ENCODE measurements around the gene BCAS3.

BCAS3 gene

DNA sequence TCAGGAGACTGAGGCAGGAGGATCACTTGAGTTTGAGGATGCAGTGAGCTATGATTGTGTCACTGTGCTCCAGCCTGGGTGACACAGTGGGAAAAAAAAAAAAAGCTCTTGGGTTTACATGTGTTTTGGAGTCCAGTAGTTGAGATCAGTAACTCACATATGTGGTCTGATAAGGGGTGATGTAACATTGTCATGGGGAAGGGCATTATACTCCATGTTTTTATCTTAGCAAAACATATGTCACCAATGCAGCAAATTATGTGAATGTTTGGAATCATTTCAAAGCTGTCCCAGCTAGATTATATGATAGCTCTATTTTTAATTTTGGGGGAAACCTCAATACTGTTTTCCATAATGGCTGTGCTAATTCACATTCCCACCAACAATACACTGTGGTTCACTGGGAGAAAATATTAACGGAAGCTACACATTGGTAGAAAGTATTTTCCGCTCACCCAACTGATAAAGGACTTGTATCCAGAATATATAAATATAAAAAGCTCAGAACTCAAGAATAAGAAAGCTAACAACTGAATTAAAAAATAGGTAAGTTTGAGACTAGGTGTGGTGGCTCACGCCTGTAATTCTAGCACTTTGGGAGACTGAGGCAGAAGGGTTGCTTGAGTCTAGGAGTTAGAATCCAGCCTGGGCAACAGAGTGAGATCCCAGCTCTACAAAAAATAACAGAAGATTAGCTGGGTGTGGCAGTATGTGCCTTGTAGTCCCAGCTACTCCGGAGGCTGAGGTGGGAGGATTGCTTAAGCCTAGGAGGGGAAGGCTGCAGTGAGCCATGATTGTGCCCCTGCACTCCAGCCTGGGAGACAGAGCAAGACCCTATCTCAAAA, 497.9 kb downstream of the BCAS3 start:
- H3K4me3 ChIP-seq (ENCODE audit: low read depth, low read length), result no peak overlapping the region
- DNase-seq (ENCODE audit: low read depth), result no peak
- TF ChIP-seq, protein P1, sequence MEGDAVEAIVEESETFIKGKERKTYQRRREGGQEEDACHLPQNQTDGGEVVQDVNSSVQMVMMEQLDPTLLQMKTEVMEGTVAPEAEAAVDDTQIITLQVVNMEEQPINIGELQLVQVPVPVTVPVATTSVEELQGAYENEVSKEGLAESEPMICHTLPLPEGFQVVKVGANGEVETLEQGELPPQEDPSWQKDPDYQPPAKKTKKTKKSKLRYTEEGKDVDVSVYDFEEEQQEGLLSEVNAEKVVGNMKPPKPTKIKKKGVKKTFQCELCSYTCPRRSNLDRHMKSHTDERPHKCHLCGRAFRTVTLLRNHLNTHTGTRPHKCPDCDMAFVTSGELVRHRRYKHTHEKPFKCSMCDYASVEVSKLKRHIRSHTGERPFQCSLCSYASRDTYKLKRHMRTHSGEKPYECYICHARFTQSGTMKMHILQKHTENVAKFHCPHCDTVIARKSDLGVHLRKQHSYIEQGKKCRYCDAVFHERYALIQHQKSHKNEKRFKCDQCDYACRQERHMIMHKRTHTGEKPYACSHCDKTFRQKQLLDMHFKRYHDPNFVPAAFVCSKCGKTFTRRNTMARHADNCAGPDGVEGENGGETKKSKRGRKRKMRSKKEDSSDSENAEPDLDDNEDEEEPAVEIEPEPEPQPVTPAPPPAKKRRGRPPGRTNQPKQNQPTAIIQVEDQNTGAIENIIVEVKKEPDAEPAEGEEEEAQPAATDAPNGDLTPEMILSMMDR (IDR thresholded peaks at IDR 0.05; ENCODE audit: insufficient read depth, low read depth, low read length, missing control alignments), result no peak

DNA sequence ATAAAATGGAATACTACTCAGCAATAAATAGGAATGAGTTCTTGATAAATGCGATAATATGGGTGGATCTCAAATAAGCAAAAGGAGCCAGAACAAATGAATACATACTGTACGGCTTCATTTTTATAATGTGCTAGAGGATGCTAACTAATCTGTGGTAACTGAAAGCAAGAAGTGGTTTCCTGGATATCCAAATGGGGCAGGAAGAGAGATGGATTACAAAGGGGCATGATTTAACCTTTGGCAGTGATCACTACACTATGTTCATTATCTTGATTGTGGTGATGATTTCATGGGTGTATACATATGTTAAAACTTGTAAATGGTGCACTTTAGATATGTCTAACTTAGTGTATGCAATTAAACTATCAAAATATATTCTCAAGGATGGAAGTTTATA, 499.7 kb downstream of the BCAS3 start:
- TF ChIP-seq, protein P1 (IDR thresholded peaks at IDR 0.05; ENCODE audit: insufficient read depth, low read depth, low read length, missing control alignments), result no peak
- no peak overlapping the region for H3K4me3 ChIP-seq (ENCODE audit: low read depth, low read length)
- no peak for DNase-seq (ENCODE audit: low read depth)

- no peak overlapping the region for H3K4me3 ChIP-seq (ENCODE audit: low read depth, low read length)
- DNase-seq (ENCODE audit: low read depth), result no peak
- TF ChIP-seq, protein P1 (IDR thresholded peaks at IDR 0.05; ENCODE audit: insufficient read depth, low read depth, low read length, missing control alignments), result no peak
Observed at GRCh38 chr17:61178284-61178683, 500.6 kb downstream of the BCAS3 start.

DNA sequence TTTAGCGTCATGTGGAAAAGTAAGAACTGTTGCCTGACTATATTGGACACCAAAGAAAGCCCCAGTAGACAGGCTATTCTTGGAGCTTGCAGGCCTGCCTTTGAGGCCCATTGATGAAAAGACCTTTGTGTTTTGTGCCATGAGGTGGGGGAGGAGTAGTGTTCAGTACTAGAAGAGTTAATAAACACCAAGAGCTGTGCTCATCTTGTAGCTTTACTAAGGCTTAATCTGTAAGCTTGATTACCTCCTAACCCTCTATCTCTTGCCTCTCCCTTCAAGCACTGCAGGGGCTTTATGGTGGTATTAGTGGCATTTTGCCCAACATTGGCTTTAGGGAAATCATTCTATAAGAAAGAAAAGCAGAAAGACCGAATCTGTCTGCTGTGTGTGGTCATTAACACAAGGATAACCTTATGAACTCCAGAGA, 501.7 kb downstream of the BCAS3 start:
- DNase-seq (ENCODE audit: low read depth), result no peak
- H3K4me3 ChIP-seq (ENCODE audit: low read depth, low read length), result no peak overlapping the region
- TF ChIP-seq, protein P1 (IDR thresholded peaks at IDR 0.05; ENCODE audit: insufficient read depth, low read depth, low read length, missing control alignments), result no peak

- no peak for DNase-seq (ENCODE audit: low read depth)
- TF ChIP-seq, protein P1 (IDR thresholded peaks at IDR 0.05; ENCODE audit: insufficient read depth, low read depth, low read length, missing control alignments), result no peak
- no peak overlapping the region for H3K4me3 ChIP-seq (ENCODE audit: low read depth, low read length)
Observed at GRCh38 chr17:61183793-61184192, 506.1 kb downstream of the BCAS3 start.

DNA sequence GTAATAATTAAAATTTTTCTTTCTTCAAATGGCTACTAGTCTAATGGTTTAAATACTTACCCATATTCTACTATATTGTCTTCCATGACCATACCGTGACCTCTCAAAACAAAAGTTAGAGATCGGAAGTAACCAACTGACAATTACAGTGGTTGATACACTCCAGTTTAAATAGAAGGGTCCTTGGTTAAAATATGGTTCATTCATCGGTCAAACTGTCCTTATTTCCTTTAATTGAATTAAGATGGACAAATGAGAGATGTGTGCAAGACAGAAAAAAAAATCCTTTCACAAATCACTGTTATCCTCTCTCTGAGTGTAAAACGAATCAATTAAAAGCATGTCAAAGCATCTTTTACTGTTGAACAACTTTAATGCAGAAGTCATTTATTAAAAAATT, 507.7 kb downstream of the BCAS3 start:
- no peak for DNase-seq (ENCODE audit: low read depth)
- TF ChIP-seq, protein P1 (IDR thresholded peaks at IDR 0.05; ENCODE audit: insufficient read depth, low read depth, low read length, missing control alignments), result no peak
- no peak overlapping the region for H3K4me3 ChIP-seq (ENCODE audit: low read depth, low read length)

GRCh38 chr17:61187038-61187437, 509.4 kb downstream of the BCAS3 start:
- no peak overlapping the region for H3K4me3 ChIP-seq (ENCODE audit: low read depth, low read length)
- DNase-seq (ENCODE audit: low read depth), result no peak
- TF ChIP-seq, protein P1 (IDR thresholded peaks at IDR 0.05; ENCODE audit: insufficient read depth, low read depth, low read length, missing control alignments), result no peak

All from GM12865 (cell line).